HEK293 (cell line): ENCODE data around the gene SNTG2.

Source experiments
- GLIS1 ChIP-seq: fragments of 450-650 bp; formaldehyde crosslinking; IDR thresholded peaks from 2 replicates; pipeline ENCODE4 v1.5.1; 2016; ENCODE audit warnings: missing biosample characterization, missing genetic modification characterization
- MEIS1 ChIP-seq: sonication (generic); formaldehyde crosslinking; IDR thresholded peaks from 2 replicates; pipeline ENCODE4 v1.8.1; 2022; ENCODE audit warnings: missing genetic modification reagents, mild to moderate bottlenecking, borderline replicate concordance
- YY1 ChIP-seq: fragments of 450-650 bp; formaldehyde crosslinking; IDR thresholded peaks from 2 replicates; pipeline ENCODE4 v1.5.1; 2018; ENCODE audit warnings: missing biosample characterization, missing genetic modification characterization
- ZNF174 ChIP-seq: fragments of 450-650 bp; formaldehyde crosslinking; IDR thresholded peaks from 2 replicates; pipeline ENCODE4 v1.5.0; 2017; ENCODE audit warnings: missing biosample characterization, mild to moderate bottlenecking, missing genetic modification characterization
- ZNF302 ChIP-seq: fragments of 450-650 bp; formaldehyde crosslinking; IDR thresholded peaks from 2 replicates; pipeline ENCODE4 v1.5.1; 2016; ENCODE audit warnings: missing biosample characterization, missing genetic modification characterization, low read depth
- ZNF37A ChIP-seq: fragments of 450-650 bp; IDR thresholded peaks from 2 replicates; pipeline ENCODE4 v1.5.1; 2018; ENCODE audit warnings: missing biosample characterization, missing genetic modification characterization
- ZNF423 ChIP-seq: fragments of 450-650 bp; formaldehyde crosslinking; IDR thresholded peaks from 2 replicates; pipeline ENCODE4 v1.5.1; 2016; ENCODE audit warnings: missing biosample characterization, missing genetic modification characterization
- ZNF473 ChIP-seq: fragments of 450-650 bp; formaldehyde crosslinking; IDR thresholded peaks from 2 replicates; pipeline ENCODE4 v1.5.1; 2017; ENCODE audit warnings: missing biosample characterization, missing genetic modification characterization
- TF ChIP-seq, protein P1 (sequence below): fragments of 450-650 bp; formaldehyde crosslinking; IDR thresholded peaks from 2 replicates; pipeline ENCODE4 v1.5.1; 2016; ENCODE audit warnings: missing biosample characterization, missing genetic modification characterization
- TF ChIP-seq, protein P2 (sequence below): fragments of 450-650 bp; formaldehyde crosslinking; IDR thresholded peaks from 2 replicates; pipeline ENCODE4 v1.5.1; 2016; ENCODE audit warnings: missing biosample characterization, missing genetic modification characterization
- TF ChIP-seq, protein P3 (sequence below): fragments of 450-650 bp; formaldehyde crosslinking; IDR thresholded peaks from 2 replicates; pipeline ENCODE4 v1.5.1; 2016; ENCODE audit warnings: missing biosample characterization, missing genetic modification characterization
- TF ChIP-seq, protein P4 (sequence below): fragments of 450-650 bp; IDR thresholded peaks from 2 replicates; pipeline ENCODE4 v1.5.1; 2018; ENCODE audit warnings: missing biosample characterization, mild to moderate bottlenecking, missing genetic modification characterization

DNA sequence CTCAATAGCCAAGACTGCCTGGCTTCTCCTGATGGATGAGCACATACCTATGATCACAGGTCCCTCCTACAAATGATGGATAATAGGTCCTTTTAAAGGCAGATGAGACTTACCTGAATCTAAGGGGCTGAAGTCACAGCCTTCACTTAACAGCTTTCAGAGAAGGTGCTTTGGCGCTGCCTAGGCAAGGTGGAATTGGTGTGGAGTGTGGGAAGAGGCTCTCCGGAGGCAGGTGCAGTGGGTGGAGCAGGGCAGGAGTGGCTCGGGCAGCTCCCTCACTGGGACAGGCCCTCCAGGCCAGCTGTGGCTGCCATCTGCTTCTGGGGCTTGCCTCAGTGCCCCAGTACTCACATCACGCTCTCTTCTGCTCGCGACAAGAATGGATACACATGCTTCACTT, 363.6 kb downstream of the SNTG2 start:
- TF ChIP-seq, protein P1, sequence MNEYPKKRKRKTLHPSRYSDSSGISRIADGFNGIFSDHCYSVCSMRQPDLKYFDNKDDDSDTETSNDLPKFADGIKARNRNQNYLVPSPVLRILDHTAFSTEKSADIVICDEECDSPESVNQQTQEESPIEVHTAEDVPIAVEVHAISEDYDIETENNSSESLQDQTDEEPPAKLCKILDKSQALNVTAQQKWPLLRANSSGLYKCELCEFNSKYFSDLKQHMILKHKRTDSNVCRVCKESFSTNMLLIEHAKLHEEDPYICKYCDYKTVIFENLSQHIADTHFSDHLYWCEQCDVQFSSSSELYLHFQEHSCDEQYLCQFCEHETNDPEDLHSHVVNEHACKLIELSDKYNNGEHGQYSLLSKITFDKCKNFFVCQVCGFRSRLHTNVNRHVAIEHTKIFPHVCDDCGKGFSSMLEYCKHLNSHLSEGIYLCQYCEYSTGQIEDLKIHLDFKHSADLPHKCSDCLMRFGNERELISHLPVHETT (tag by site-specific recombination): no peak
- TF ChIP-seq ZNF302 (no peak), ZNF174 (tag by site-specific recombination) (no peak), MEIS1 (CRISPR knock-in tag) (no peak), ZNF473 (tag by site-specific recombination) (no peak), GLIS1 (no peak), ZNF423 (tag by site-specific recombination) (no peak), ZNF37A (tag by site-specific recombination) (no peak), YY1 (tag by site-specific recombination) (no peak)
- TF ChIP-seq, protein P2, sequence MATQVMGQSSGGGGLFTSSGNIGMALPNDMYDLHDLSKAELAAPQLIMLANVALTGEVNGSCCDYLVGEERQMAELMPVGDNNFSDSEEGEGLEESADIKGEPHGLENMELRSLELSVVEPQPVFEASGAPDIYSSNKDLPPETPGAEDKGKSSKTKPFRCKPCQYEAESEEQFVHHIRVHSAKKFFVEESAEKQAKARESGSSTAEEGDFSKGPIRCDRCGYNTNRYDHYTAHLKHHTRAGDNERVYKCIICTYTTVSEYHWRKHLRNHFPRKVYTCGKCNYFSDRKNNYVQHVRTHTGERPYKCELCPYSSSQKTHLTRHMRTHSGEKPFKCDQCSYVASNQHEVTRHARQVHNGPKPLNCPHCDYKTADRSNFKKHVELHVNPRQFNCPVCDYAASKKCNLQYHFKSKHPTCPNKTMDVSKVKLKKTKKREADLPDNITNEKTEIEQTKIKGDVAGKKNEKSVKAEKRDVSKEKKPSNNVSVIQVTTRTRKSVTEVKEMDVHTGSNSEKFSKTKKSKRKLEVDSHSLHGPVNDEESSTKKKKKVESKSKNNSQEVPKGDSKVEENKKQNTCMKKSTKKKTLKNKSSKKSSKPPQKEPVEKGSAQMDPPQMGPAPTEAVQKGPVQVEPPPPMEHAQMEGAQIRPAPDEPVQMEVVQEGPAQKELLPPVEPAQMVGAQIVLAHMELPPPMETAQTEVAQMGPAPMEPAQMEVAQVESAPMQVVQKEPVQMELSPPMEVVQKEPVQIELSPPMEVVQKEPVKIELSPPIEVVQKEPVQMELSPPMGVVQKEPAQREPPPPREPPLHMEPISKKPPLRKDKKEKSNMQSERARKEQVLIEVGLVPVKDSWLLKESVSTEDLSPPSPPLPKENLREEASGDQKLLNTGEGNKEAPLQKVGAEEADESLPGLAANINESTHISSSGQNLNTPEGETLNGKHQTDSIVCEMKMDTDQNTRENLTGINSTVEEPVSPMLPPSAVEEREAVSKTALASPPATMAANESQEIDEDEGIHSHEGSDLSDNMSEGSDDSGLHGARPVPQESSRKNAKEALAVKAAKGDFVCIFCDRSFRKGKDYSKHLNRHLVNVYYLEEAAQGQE (tag by site-specific recombination): no peak
- TF ChIP-seq, protein P3, sequence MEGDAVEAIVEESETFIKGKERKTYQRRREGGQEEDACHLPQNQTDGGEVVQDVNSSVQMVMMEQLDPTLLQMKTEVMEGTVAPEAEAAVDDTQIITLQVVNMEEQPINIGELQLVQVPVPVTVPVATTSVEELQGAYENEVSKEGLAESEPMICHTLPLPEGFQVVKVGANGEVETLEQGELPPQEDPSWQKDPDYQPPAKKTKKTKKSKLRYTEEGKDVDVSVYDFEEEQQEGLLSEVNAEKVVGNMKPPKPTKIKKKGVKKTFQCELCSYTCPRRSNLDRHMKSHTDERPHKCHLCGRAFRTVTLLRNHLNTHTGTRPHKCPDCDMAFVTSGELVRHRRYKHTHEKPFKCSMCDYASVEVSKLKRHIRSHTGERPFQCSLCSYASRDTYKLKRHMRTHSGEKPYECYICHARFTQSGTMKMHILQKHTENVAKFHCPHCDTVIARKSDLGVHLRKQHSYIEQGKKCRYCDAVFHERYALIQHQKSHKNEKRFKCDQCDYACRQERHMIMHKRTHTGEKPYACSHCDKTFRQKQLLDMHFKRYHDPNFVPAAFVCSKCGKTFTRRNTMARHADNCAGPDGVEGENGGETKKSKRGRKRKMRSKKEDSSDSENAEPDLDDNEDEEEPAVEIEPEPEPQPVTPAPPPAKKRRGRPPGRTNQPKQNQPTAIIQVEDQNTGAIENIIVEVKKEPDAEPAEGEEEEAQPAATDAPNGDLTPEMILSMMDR (tag by site-specific recombination): no peak
- TF ChIP-seq, protein P4, sequence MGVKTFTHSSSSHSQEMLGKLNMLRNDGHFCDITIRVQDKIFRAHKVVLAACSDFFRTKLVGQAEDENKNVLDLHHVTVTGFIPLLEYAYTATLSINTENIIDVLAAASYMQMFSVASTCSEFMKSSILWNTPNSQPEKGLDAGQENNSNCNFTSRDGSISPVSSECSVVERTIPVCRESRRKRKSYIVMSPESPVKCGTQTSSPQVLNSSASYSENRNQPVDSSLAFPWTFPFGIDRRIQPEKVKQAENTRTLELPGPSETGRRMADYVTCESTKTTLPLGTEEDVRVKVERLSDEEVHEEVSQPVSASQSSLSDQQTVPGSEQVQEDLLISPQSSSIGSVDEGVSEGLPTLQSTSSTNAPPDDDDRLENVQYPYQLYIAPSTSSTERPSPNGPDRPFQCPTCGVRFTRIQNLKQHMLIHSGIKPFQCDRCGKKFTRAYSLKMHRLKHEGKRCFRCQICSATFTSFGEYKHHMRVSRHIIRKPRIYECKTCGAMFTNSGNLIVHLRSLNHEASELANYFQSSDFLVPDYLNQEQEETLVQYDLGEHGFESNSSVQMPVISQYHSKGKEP: no peak
